Activated CD8-positive, alpha-beta T cell treated with anti-CD3 and anti-CD28 coated beads, Interleukin-2, amount 10 ng/mL, durations not matched to agents 7 days and 5 days (primary cell): Measurements from ENCODE around the gene SIRT7. TPM values are rescaled to one million over a fixed set of nuclear protein-coding genes. Genes with fewer than 3 reads are reported as not detected.
A peak's percentile ranks its signal among the peaks of the same experiment; 100 is the strongest.

Experiments
- ATAC-seq: fragments of 150-1000 bp; cut with Tn5 transposase; one replicate; pipeline ENCODE4 v1.10.0; 2021; ENCODE audit warnings: moderate library complexity
- CTCF ChIA-PET: fragments of 350-600 bp; sonication (Branson Sonifier 250); formaldehyde crosslinking; loops from one replicate; lab custom pipeline; 2021; ENCODE audit warnings: antibody characterized with exemption; lab: Charles Lee
- POLR2A ChIA-PET: fragments of 350-600 bp; sonication (Branson Sonifier 250); formaldehyde crosslinking; loops from one replicate; lab custom pipeline; 2021; ENCODE audit warnings: antibody characterized with exemption; lab: Charles Lee
- DNase-seq: peaks from one replicate; pipeline ENCODE4 v3.0.0-alpha.2; 2020
- H3K27ac Mint-ChIP-seq: one replicate; pipeline ENCODE4 v1.8.0; 2021; ENCODE audit warnings: mild to moderate bottlenecking, mixed read lengths
- H3K27me3 Mint-ChIP-seq: one replicate; pipeline ENCODE4 v1.8.0; 2021; ENCODE audit warnings: low read depth, mixed read lengths
- H3K36me3 Mint-ChIP-seq: one replicate; pipeline ENCODE4 v1.8.0; 2021; ENCODE audit warnings: low read depth, mixed read lengths
- H3K4me1 Mint-ChIP-seq: one replicate; pipeline ENCODE4 v1.8.0; 2021; ENCODE audit warnings: low read depth, mixed read lengths
- H3K4me3 Mint-ChIP-seq: one replicate; pipeline ENCODE4 v1.8.0; 2021; ENCODE audit warnings: mild to moderate bottlenecking, mixed read lengths
- H3K9me3 Mint-ChIP-seq: one replicate; pipeline ENCODE4 v1.8.0; 2022; ENCODE audit warnings: mixed read lengths; ENCODE audit not compliant: insufficient read depth
- total RNA-seq, 2 experiments: library from RNA; stranded (reverse); gene quantifications; one replicate each; pipeline ENCODE4 v1.2.3, GENCODE V29; 2021

SIRT7 gene
- total RNA-seq, 2 experiments from 2014 or later = 55.0 to 63.4 TPM

GRCh38 chr17:81884520-81884919 lies 33.5 kb downstream of the SIRT7 start:
- Mint-ChIP-seq H3K27ac (no peak overlapping the region), H3K9me3 (no peaks in the 10 kb centered on the region), H3K36me3 (peaks cover 62% of the 10 kb centered on the region), H3K4me3 (no peak overlapping the region), H3K27me3 (no peaks in the 10 kb centered on the region), H3K4me1 (peaks cover 25% of the 10 kb centered on the region)
- CTCF ChIA-PET = interaction anchor here (0.7 kb wide), 1 partner anchor 9 kb away, joined by 3 read pairs; no protein-coding TSS in a partner anchor
- DNase-seq (no peak), ATAC-seq (peak; percentile 27)
- POLR2A ChIA-PET = interaction anchor here (0.7 to 1.5 kb wide), 4 partner anchors 9 to 22 kb away, joined by 3 to 4 read pairs (median 4); no protein-coding TSS in a partner anchor

GRCh38 chr17:81879121-81879520 lies 38.9 kb downstream of the SIRT7 start:
- Mint-ChIP-seq H3K4me1 (peaks cover 6% of the 10 kb centered on the region), H3K27me3 (no peaks in the 10 kb centered on the region), H3K36me3 (peaks cover 46% of the 10 kb centered on the region), H3K27ac (no peak overlapping the region), H3K9me3 (no peaks in the 10 kb centered on the region), H3K4me3 (no peak overlapping the region)
- CTCF ChIA-PET = interaction anchor here (1.4 to 1.7 kb wide), 2 partner anchors 9 to 278 kb away, joined by 3 read pairs; no protein-coding TSS in a partner anchor
- no peak for ATAC-seq
- POLR2A ChIA-PET = interaction anchor here (1.2 kb wide), 1 partner anchor 8 kb away, joined by 6 read pairs; the partner anchor contains the start of gene ARHGDIA
- no peak for DNase-seq

- Mint-ChIP-seq H3K4me3 (no peak overlapping the region), H3K27me3 (no peaks in the 10 kb centered on the region), H3K27ac (no peak overlapping the region), H3K36me3 (peaks cover 44% of the 10 kb centered on the region), H3K4me1 (peaks cover 5% of the 10 kb centered on the region), H3K9me3 (no peaks in the 10 kb centered on the region)
- ATAC-seq (no peak), DNase-seq (no peak)
- ChIA-PET POLR2A (no interaction called here), CTCF (no interaction called here)
Observed at GRCh38 chr17:81878294-81878693, 39.7 kb downstream of the SIRT7 start.

GRCh38 chr17:81877569-81877968 lies 40.4 kb downstream of the SIRT7 start:
- Mint-ChIP-seq H3K4me1 (peaks cover 11% of the 10 kb centered on the region), H3K36me3 (peaks cover 48% of the 10 kb centered on the region), H3K27ac (no peak overlapping the region), H3K4me3 (no peak overlapping the region), H3K27me3 (no peaks in the 10 kb centered on the region), H3K9me3 (no peaks in the 10 kb centered on the region)
- POLR2A ChIA-PET = interaction anchor here (1.6 kb wide), 1 partner anchor 9 kb away, joined by 6 read pairs; no protein-coding TSS in a partner anchor
- no peak for ATAC-seq
- no peak for DNase-seq
- CTCF ChIA-PET = no interaction called here

GRCh38 chr17:81871387-81872230 lies 46.4 kb downstream of the SIRT7 start:
- Mint-ChIP-seq H3K27ac (peak overlapping the region; percentile 97), H3K9me3 (no peaks in the 10 kb centered on the region), H3K4me1 (peaks cover 37% of the 10 kb centered on the region), H3K4me3 (peak overlapping the region; percentile 83), H3K27me3 (no peaks in the 10 kb centered on the region), H3K36me3 (peaks cover 40% of the 10 kb centered on the region)
- ChIA-PET POLR2A (interaction anchor here (0.8 to 2.6 kb wide), 10 partner anchors 8 to 446 kb away, joined by 3 to 23 read pairs (median 6); partner anchors contain the start of genes ALYREF, ANAPC11, CD7 and P4HB), CTCF (interaction anchor here (2.6 kb wide), 1 partner anchor 56 kb away, joined by 5 read pairs; the partner anchor contains the start of gene MAFG)
- peak; percentile 96 for DNase-seq
- peak; percentile 8 for ATAC-seq

GRCh38 chr17:81870981-81871386 lies 47.0 kb downstream of the SIRT7 start, which contains the start of gene ARHGDIA:
TSS of gene ARHGDIA (minus strand) at chr17:81871337. CDS start at chr17:81869930, 1,407 bp downstream.
- ChIA-PET POLR2A (interaction anchor here (0.5 to 2.6 kb wide), 9 partner anchors 9 to 446 kb away, joined by 3 to 23 read pairs (median 6); partner anchors contain the start of genes ALYREF, ANAPC11, CD7 and P4HB), CTCF (interaction anchor here (1.7 to 2.6 kb wide), 2 partner anchors 10 to 57 kb away, joined by 5 to 7 read pairs; partner anchors contain the start of genes MAFG and P4HB)
- peaks cover 41% of the 10 kb centered on the region for H3K4me1 Mint-ChIP-seq
- H3K27ac Mint-ChIP-seq = peak within 1 kb of the TSS; percentile 97
- DNase-seq (no peak), ATAC-seq (peak; percentile 67)
- H3K4me3 Mint-ChIP-seq = peak within 1 kb of the TSS; percentile 90
- no peaks in the 10 kb centered on the region for H3K9me3 Mint-ChIP-seq
- peaks cover 42% of the 10 kb centered on the region for H3K36me3 Mint-ChIP-seq
- H3K27me3 Mint-ChIP-seq = no peaks in the 10 kb centered on the region

GRCh38 chr17:81870131-81870980 lies 47.6 kb downstream of the SIRT7 start:
- Mint-ChIP-seq H3K4me1 (peaks cover 45% of the 10 kb centered on the region), H3K9me3 (no peaks in the 10 kb centered on the region), H3K27ac (peak overlapping the region; percentile 96), H3K36me3 (peaks cover 47% of the 10 kb centered on the region), H3K27me3 (no peaks in the 10 kb centered on the region), H3K4me3 (peak overlapping the region; percentile 90)
- ATAC-seq (peak; percentile 53), DNase-seq (peak; percentile 77)
- CTCF ChIA-PET = interaction anchor here (1.2 to 2.6 kb wide), 9 partner anchors 9 to 151 kb away, joined by 3 to 11 read pairs (median 5); partner anchors contain the start of genes MAFG and P4HB
- POLR2A ChIA-PET = interaction anchor here (0.5 to 2.6 kb wide), 15 partner anchors 9 to 447 kb away, joined by 3 to 23 read pairs (median 6); partner anchors contain the start of genes ALYREF, ANAPC11, CD7 and MRPL12

GRCh38 chr17:81869221-81870130 lies 48.5 kb downstream of the SIRT7 start:
- DNase-seq (peak; percentile 53), ATAC-seq (peak; percentile 6)
- no peaks in the 10 kb centered on the region for H3K9me3 Mint-ChIP-seq
- H3K4me1 Mint-ChIP-seq = peaks cover 46% of the 10 kb centered on the region
- H3K36me3 Mint-ChIP-seq = peaks cover 48% of the 10 kb centered on the region
- peak overlapping the region; percentile 90 for H3K4me3 Mint-ChIP-seq
- H3K27ac Mint-ChIP-seq = peak overlapping the region; percentile 96
- POLR2A ChIA-PET = interaction anchor here (0.9 to 2.6 kb wide), 11 partner anchors 8 to 429 kb away, joined by 3 to 23 read pairs (median 7); partner anchors contain the start of genes ACTG1, ALYREF, ANAPC11 and MRPL12
- CTCF ChIA-PET = interaction anchor here (0.6 to 2.6 kb wide), 12 partner anchors 8 to 152 kb away, joined by 3 to 11 read pairs (median 4); partner anchors contain the start of genes MAFG and P4HB
- H3K27me3 Mint-ChIP-seq = no peaks in the 10 kb centered on the region

GRCh38 chr17:81868674-81869220 lies 49.2 kb downstream of the SIRT7 start:
- no peak for DNase-seq
- Mint-ChIP-seq H3K27ac (peak overlapping the region; percentile 96), H3K4me3 (peak overlapping the region; percentile 90), H3K4me1 (peaks cover 49% of the 10 kb centered on the region), H3K9me3 (no peaks in the 10 kb centered on the region), H3K36me3 (peaks cover 52% of the 10 kb centered on the region), H3K27me3 (no peaks in the 10 kb centered on the region)
- no peak for ATAC-seq
- CTCF ChIA-PET = interaction anchor here (0.6 to 2.6 kb wide), 7 partner anchors 10 to 133 kb away, joined by 3 to 11 read pairs (median 5); partner anchors contain the start of gene MAFG
- POLR2A ChIA-PET = interaction anchor here (0.9 to 2.6 kb wide), 5 partner anchors 8 to 355 kb away, joined by 3 to 23 read pairs (median 4); partner anchors contain the start of genes ACTG1, ALYREF, ANAPC11 and MRPL12
